HepG2 (cell line): ENCODE data around the gene PNPLA2. TPM values are rescaled to one million over a fixed set of nuclear protein-coding genes. Genes with fewer than 3 reads are reported as not detected.

ENCODE experiments used
- NFYC ChIP-seq: IDR thresholded peaks from 2 replicates; pipeline ENCODE4 v1.6.1; 2016; ENCODE audit warnings: missing genetic modification reagents, missing compliant biosample characterization
- UBTF ChIP-seq: sonication (generic); formaldehyde crosslinking; IDR thresholded peaks from 2 replicates; pipeline ENCODE4 v1.4.0; 2020; ENCODE audit warnings: mild to moderate bottlenecking, missing genetic modification reagents
- ZNF687 ChIP-seq: sonication (generic); formaldehyde crosslinking; IDR thresholded peaks from 2 replicates; pipeline ENCODE4 v1.5.1; 2020; ENCODE audit warnings: mild to moderate bottlenecking, missing genetic modification reagents, moderate library complexity
- ZNF747 ChIP-seq: sonication (generic); formaldehyde crosslinking; IDR thresholded peaks from 2 replicates; pipeline ENCODE4 v1.8.1; 2023; ENCODE audit warnings: missing genetic modification reagents, mild to moderate bottlenecking, borderline replicate concordance
- polyA plus RNA-seq, 8 experiments: library from polyadenylated mRNA; depleted of rRNA in 3 of 8; stranded (reverse) in 7 of 8; unstranded in 1 of 8; fragments of >200 nt; fragmentation: Illumina TruSeq in 4 of 8; extraction: Trizol in 4 of 8; gene quantifications; 2 replicates each; pipeline versions ENCODE4 v1.2.1 to v1.2.3, GENCODE V29; 2011 to 2016; ENCODE audit warnings: low read depth in 4 of 8, missing spikeins in 1 of 8, mixed read lengths in 1 of 8; ENCODE audit not compliant: insufficient read depth in 1 of 8
- total RNA-seq, 5 experiments: library from RNA; depleted of rRNA; stranded (reverse); fragments of >200 nt; fragmentation: Illumina TruSeq; extraction: Trizol; gene quantifications; 2 replicates each; pipeline ENCODE4 v1.2.3, GENCODE V29; 2016; ENCODE audit warnings: low read depth in 1 of 5

The PNPLA2 gene
- total and polyA plus RNA-seq, 2 of the 13 experiments (the other 11 are each of a cell fraction or from before 2014, with no cell fraction given) = 10.5 to 43.2 TPM

GRCh38 chr11:789943-790342 is 28.8 kb upstream of the PNPLA2 start, which contains the start of gene CEND1 (continued):
- no peak for TF ChIP-seq UBTF (CRISPR knock-in tag)
- no peak for TF ChIP-seq ZNF747 (CRISPR knock-in tag)
- peak; percentile 2; the same call in 1 of the 2 replicates for TF ChIP-seq ZNF687
- no peak for TF ChIP-seq NFYC (CRISPR knock-in tag)
